HG03469 (cell line): ENCODE data around the gene P4HA2.

Experiments used
- ATAC-seq: cut with Tn5 transposase; IDR thresholded peaks from one replicate; pipeline ENCODE4 v1.9.1; 2021; ENCODE audit warnings: mild to moderate bottlenecking, moderate library complexity, moderate number of reproducible peaks; ENCODE audit not compliant: unreplicated experiment

P4HA2 gene

GRCh38 chr5:132205385-132206125, 22.1 kb downstream of the P4HA2 start:
- no peak for ATAC-seq

GRCh38 chr5:132204371-132205135, 23.1 kb downstream of the P4HA2 start:
- ATAC-seq: no peak

GRCh38 chr5:132203916-132204315, 23.7 kb downstream of the P4HA2 start:
- no peak for ATAC-seq

- ATAC-seq: no peak
Measured at GRCh38 chr5:132203464-132203818, 24.2 kb downstream of the P4HA2 start.

GRCh38 chr5:132202711-132203463, 24.8 kb downstream of the P4HA2 start:
- no peak for ATAC-seq

GRCh38 chr5:132199116-132199680, 28.5 kb downstream of the P4HA2 start:
- no peak for ATAC-seq

GRCh38 chr5:132198571-132198970, 29.1 kb downstream of the P4HA2 start:
- ATAC-seq: no peak

GRCh38 chr5:132195727-132196126, 31.9 kb downstream of the P4HA2 start:
- ATAC-seq: no peak

GRCh38 chr5:132193165-132193694, 34.4 kb downstream of the P4HA2 start:
- ATAC-seq: no peak

GRCh38 chr5:132190161-132190817, 37.4 kb downstream of the P4HA2 start:
- peak; percentile 85 for ATAC-seq

GRCh38 chr5:132184588-132184987, 43.1 kb downstream of the P4HA2 start:
- ATAC-seq: no peak

GRCh38 chr5:132183723-132184122, 43.9 kb downstream of the P4HA2 start:
- no peak for ATAC-seq

- no peak for ATAC-seq
Measured at GRCh38 chr5:132182359-132183040, 45.2 kb downstream of the P4HA2 start.

- ATAC-seq: no peak
Measured at GRCh38 chr5:132181011-132181629, 46.5 kb downstream of the P4HA2 start.

- no peak for ATAC-seq
Measured at GRCh38 chr5:132180134-132180745, 47.4 kb downstream of the P4HA2 start.

GRCh38 chr5:132179405-132179804, 48.2 kb downstream of the P4HA2 start:
- ATAC-seq: no peak

- no peak for ATAC-seq
Measured at GRCh38 chr5:132177691-132178149, 49.9 kb downstream of the P4HA2 start.

GRCh38 chr5:132176987-132177386, 50.7 kb downstream of the P4HA2 start:
- peak; percentile 45 for ATAC-seq

- no peak for ATAC-seq
Measured at GRCh38 chr5:132176521-132176945, 51.1 kb downstream of the P4HA2 start.
